Measurements from ENCODE around the gene ARF3. TPM values are rescaled to one million over a fixed set of nuclear protein-coding genes. Genes with fewer than 3 reads are reported as not detected.
A peak's percentile ranks its signal among the peaks of the same experiment; 100 is the strongest.

The ARF3 gene
- total and polyA plus RNA-seq, 2 donors (not counting 1 experiment from before 2014, with no cell fraction given): 31.7 to 77.5 TPM

DNA sequence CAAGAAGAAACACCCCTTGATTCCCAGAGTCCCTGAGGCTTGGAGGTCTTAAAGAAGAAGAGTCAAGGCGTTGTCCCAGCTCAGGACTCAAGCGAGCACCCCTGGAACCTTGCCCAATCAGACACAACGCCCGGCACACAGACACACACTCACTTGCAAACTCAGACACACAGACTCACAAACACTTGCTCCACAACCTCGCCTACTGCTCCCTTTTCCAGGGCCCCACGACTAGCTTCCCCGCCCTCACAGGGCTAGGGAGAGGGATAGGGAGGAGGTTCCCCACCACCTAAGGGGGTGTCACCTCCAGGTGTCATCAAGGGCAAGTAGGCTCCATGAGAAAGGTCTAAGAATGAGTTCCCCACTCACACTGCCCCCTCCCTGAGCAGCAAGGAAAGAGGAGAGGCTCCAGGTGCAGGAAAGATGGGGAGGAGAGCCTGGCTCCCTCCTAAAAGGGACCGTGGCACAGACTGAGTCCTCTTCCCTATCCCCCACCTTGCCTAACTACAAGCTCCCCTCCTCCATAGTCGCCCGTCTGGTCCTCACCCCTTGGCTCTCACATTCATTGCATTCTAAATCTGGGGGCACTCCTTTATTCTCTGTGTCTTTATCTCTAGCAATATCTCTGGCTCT, 13.5 kb upstream of the ARF3 start:
- DNase-seq: peak; percentile 37
- Histone ChIP-seq H2AFZ (ENCODE audit: insufficient read depth, low read depth, low read length, poor library complexity, severe bottlenecking) (peak overlapping the region; percentile 57), H3K9me3 (ENCODE audit: control extremely low read depth in 1 of 3, control insufficient read depth in 2 of 3, insufficient read depth in 1 of 3, low read length in 2 of 3) (peaks cover 0 to 25% (median 0%) of the 10 kb centered on the region in 3 donors), H3K79me2 (ENCODE audit: control insufficient read depth, insufficient read depth, low read length) (no peaks in the 10 kb centered on the region), H3K36me3 (replicated peaks in 1 of 2; ENCODE audit: control extremely low read depth in 1 of 2, control insufficient read depth in 1 of 2, extremely low read depth in 1 of 2, insufficient read depth in 2 of 2, low read length in 1 of 2) (no peaks in the 10 kb centered on the region), H3K27ac (ENCODE audit: low read length in 2 of 2) (no peak overlapping the region), H4K20me1 (ENCODE audit: control insufficient read depth, insufficient read depth, low read length, poor library complexity, severe bottlenecking) (peaks cover 27% of the 10 kb centered on the region), H3K9ac (ENCODE audit: low read length) (no peak overlapping the region), H3K4me3 (ENCODE audit: control extremely low read depth in 1 of 5, extremely low read depth in 1 of 5, insufficient read depth in 1 of 5, low read depth in 2 of 5, low read length in 4 of 5) (peak overlapping the region in 1 of 5 experiments; percentile 5), H3K4me1 (ENCODE audit: control insufficient read depth in 2 of 2, insufficient read depth in 2 of 2, low read length in 2 of 2) (peaks cover 47 to 51% of the 10 kb centered on the region in 2 donors), H3K4me2 (replicated peaks; ENCODE audit: low read depth, low read length, poor library complexity, severe bottlenecking) (peak overlapping the region; percentile 76), H3K27me3 (replicated peaks in 1 of 4; ENCODE audit: control extremely low read depth in 1 of 4, control insufficient read depth in 3 of 4, insufficient read depth in 4 of 4, low read length in 3 of 4) (peaks cover 0 to 53% (median 41%) of the 10 kb centered on the region in 4 experiments)
- TF ChIP-seq EZH2 (IDR thresholded peaks at IDR 0.05; ENCODE audit: borderline replicate concordance, insufficient read depth, low read depth, low read length, poor library complexity, severe bottlenecking): no peak
- TF ChIP-seq, protein P1, sequence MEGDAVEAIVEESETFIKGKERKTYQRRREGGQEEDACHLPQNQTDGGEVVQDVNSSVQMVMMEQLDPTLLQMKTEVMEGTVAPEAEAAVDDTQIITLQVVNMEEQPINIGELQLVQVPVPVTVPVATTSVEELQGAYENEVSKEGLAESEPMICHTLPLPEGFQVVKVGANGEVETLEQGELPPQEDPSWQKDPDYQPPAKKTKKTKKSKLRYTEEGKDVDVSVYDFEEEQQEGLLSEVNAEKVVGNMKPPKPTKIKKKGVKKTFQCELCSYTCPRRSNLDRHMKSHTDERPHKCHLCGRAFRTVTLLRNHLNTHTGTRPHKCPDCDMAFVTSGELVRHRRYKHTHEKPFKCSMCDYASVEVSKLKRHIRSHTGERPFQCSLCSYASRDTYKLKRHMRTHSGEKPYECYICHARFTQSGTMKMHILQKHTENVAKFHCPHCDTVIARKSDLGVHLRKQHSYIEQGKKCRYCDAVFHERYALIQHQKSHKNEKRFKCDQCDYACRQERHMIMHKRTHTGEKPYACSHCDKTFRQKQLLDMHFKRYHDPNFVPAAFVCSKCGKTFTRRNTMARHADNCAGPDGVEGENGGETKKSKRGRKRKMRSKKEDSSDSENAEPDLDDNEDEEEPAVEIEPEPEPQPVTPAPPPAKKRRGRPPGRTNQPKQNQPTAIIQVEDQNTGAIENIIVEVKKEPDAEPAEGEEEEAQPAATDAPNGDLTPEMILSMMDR (IDR thresholded peaks at IDR 0.05): no peak
- H3K4me1 Mint-ChIP-seq: peaks cover 40% of the 10 kb centered on the region
- H3K27ac Mint-ChIP-seq: no peak overlapping the region
- peaks cover 46% of the 10 kb centered on the region for H3K27me3 Mint-ChIP-seq
- WGBS (ENCODE audit: insufficient coverage): 26% methylated on average over 5 of the region's 10 CpGs
- POLR2A ChIA-PET: interaction anchor here (3.1 kb wide), 1 partner anchor 9 kb away, joined by 9 read pairs; no protein-coding TSS in a partner anchor
- H3K9me3 Mint-ChIP-seq (ENCODE audit: insufficient read depth): no peaks in the 10 kb centered on the region
- CTCF ChIA-PET: interaction anchor here (7.2 kb wide), 1 partner anchor 9 kb away, joined by 71 read pairs; the partner anchor contains the start of gene WNT1
- intact Hi-C loops (cut with micrococcal nuclease): loop anchor here (1.0 kb wide), 1 partner anchor 7 kb away; the partner anchor contains the start of gene WNT1
- peak overlapping the region; percentile 80 for H3K4me3 Mint-ChIP-seq
- ATAC-seq (ENCODE audit: low read depth): no peak
